Left hindlimb (tissue), 1 donor: ENCODE measurements around the gene COQ2.

Experiments
- DNase-seq: peaks from one replicate; pipeline ENCODE4 v3.0.0-alpha.2; 2018

COQ2 gene

GRCh38 chr4:83214079-83214478, 70.5 kb downstream of the COQ2 start:
- no peak for DNase-seq
